ENCODE measurements around the gene SUMO4.

The SUMO4 gene

GRCh38 chr6:149400050-149400449, at the start of gene SUMO4:
TSS of gene SUMO4 (plus strand) at chr6:149400262. CDS start at chr6:149400392, 130 bp downstream.
- no peak for DNase-seq (ENCODE audit: low read depth)

- no peak for DNase-seq (ENCODE audit: low read depth)
These were observed 46.1 kb upstream of the SUMO4 start for GRCh38 chr6:149354009-149354408.

GRCh38 chr6:149356081-149356750, 43.8 kb upstream of the SUMO4 start:
- no peak for DNase-seq (ENCODE audit: low read depth)

DNA sequence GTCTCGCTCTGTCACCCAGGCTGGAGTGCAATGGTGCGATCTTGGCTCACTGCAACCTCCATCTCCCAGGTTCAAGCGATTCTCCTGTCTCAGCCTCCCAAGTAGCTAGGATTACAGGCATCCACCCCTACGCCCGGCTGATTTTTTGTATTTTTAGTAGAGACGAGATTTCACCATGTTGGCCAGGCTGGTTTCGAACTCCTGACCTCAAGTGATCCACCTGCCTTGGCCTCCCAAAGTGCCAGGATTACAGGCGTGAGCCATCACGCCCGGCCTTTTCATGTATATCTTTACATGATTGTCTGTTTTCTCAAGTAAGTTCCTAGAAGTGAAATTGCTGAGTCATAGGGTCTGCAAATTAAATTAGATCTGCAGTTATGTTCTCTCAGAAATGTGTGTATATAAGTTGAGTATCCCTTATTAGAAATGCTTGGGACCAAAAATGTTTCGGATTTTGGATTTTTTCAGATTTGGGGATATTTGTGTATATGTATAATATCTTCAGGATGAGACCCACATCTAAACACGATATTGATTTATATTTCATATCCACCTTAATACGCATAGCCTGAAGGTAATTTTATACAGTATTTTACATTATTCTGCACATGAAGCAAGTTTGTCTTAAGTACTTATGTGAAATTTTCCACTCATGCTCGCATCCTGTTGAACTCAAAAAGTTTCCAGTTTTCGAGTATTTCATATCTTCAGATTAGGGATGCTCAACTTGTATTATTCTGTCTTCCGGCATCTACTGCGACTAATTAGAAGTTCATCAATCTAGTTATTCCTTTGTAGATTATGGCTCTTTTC, 42.1 kb upstream of the SUMO4 start:
- no peak for DNase-seq (ENCODE audit: low read depth)

- no peak for DNase-seq (ENCODE audit: low read depth)
These were observed 40.6 kb upstream of the SUMO4 start for GRCh38 chr6:149359440-149359839.

GRCh38 chr6:149360536-149360935, 39.5 kb upstream of the SUMO4 start:
- no peak for DNase-seq (ENCODE audit: low read depth)

GRCh38 chr6:149362289-149362688, 37.8 kb upstream of the SUMO4 start:
- DNase-seq (ENCODE audit: low read depth): no peak

DNA sequence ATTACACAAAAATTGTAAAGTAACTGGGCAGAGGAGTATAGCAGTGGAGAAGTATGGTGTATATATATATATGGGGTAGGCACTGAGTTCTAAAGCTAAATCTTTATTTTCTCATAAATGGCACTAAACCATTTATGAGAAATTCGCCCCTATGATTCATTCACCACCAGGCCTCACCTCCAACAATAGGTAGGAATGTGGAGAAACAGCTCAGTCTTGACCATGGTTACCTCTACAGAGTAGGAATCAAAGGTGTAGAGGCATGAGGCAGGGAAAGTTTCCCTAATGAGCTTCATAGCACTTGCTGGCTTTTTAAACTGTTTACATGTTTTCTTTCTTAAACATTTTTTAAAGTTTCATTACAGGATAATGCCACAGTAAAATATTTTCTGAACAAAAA, 36.9 kb upstream of the SUMO4 start:
- no peak for DNase-seq (ENCODE audit: low read depth)

GRCh38 chr6:149364557-149364956, 35.5 kb upstream of the SUMO4 start:
- DNase-seq (ENCODE audit: low read depth): no peak

DNA sequence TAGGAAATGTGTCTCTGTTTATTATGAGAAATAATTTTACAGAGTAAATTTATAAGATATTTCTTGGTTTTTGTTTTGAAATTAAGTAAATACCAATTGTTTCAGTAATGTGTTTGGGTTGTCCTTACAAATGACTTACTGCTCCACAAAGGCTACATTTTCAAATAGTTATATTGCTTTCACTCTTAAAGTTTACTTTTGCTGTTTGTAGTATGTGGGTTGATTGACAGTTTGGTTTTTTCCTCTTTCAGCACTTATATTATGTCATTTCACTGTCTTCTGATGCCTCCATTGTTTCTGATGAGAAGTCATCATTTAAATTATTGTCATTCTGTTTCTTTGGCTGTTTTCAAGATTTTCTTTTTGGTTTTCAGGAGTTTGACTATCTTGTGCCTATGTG, 34.9 kb upstream of the SUMO4 start:
- DNase-seq (ENCODE audit: low read depth): no peak

DNA sequence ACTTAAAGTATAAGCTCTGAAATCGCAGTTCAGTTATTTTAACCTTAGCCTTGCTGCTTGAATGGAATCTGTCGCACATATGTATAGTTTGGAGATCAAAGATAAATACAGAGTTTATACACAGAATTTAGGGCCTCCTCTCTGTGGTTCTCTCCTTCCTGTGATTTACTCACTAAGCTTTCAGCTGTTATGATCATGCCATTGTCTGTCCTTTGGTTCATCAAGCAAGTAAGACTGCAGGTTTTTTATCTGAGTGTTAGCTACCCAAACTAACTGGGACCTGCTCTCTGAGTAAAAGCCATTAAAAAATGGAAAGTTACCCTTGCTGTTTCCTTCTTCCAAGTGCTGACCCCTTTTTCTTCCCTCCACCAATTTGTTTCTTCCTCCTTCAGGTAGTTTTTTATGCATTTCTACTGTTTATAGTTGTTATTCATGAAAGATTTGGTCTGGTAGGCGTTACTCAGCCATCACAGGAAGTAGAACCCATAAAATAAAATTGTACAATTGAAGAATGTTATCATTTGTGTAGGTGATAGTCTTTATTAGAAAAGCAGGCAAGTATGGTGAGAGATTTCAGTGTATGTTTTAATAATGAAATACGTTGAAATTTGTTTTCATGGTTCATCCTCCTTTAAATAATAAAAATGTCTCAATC, 33.7 kb upstream of the SUMO4 start:
- DNase-seq (ENCODE audit: low read depth): no peak

GRCh38 chr6:149368065-149368464, 32.0 kb upstream of the SUMO4 start:
- no peak for DNase-seq (ENCODE audit: low read depth)

- no peak for DNase-seq (ENCODE audit: low read depth)
These were observed 28.9 kb upstream of the SUMO4 start for GRCh38 chr6:149371154-149371553.

DNA sequence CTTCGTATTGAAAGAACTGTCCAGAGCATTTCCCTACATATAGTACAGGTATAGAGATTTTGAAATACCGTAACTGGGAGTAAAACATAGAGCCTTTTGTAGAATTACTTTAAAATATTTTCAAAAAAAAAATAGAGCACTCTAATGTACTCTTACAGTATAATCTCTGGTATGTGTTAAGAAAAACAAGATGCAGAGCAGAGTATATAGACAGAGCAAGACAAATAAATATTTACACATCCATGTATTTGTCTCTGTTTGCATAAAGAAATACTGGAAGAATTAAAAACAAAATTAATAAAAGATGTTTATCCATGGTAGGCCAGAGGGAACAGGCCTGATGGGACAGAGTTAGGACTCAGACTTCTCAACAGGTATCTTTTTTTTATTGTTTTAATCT, 28.0 kb upstream of the SUMO4 start:
- no peak for DNase-seq (ENCODE audit: low read depth)

- DNase-seq (ENCODE audit: low read depth): no peak
These were observed 26.6 kb upstream of the SUMO4 start for GRCh38 chr6:149373511-149373910.

DNA sequence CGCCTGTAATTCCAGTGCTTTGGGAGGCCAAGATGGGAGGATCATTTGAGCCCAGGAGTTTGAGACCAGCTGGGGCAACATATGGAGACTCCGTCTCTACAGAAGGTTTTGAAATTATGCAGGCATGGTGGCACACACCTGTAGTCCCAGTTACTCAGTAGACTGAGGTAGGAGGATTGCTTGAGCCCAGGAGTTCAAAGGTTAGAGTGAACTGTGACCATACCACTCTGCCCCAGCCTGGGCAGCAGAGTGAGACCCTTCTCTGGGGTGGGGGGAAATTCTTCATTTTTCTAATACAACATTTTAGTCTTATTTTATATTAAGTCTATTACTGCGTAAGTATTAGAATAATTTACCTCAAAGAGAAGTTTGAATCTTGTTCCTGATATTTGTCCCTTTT, 20.1 kb upstream of the SUMO4 start:
- DNase-seq (ENCODE audit: low read depth): no peak

DNA sequence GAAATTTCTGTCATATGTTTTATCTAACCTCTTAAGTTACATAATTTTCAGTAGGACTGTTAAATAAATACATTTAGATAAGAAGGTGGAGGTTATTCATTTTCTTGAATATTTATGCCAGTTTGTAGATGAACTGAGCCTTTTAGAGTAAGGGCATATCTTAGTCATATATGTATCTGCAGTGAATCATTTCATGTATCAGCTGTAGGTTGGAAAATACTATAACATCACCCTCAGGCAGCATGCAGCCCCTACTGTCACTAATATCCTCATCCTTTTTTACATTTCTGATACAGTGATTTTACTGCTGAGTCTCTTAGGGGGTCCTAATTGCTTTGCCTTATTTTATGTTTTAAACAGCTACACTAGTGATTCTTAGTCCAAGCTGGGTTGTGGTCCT, 19.5 kb upstream of the SUMO4 start:
- DNase-seq (ENCODE audit: low read depth): no peak

DNA sequence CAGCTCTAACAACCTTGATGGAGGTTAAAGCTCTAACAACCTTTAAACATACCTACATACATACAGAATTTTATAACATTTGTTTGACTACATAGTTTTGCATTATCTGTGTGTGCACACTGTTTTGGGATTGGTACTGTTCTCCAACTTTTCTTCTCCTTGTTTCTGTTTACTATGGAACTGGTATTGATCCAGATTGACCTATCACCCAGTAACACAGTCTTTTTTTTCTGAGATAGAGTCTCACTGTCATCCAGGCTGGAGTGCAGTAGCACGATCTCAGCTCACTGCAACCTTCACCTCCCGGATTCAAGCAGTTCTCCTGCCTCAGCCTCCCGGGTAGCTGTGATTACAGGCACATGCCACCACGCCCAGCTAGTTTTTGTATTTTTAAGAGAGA, 16.7 kb upstream of the SUMO4 start:
- DNase-seq (ENCODE audit: low read depth): no peak

DNA sequence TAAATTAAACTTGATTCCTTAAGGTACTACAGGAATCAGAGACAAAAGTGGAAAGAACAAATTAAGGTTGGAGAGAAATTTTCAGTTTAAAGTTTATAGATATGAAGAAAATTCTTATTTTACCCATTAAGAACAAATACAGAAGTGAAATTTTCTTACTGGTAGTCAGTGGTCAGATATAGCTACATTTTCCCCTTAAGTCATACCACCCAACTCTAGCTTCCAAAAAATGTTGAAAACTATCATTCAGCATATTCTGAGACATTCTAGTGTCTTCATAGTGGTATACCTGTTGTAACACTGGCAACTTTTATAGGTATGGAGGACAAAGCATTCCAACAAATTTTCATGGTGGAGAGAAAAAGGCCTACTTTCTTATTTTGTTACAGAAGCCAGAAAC, 15.6 kb upstream of the SUMO4 start:
- DNase-seq (ENCODE audit: low read depth): no peak

- DNase-seq (ENCODE audit: low read depth): no peak
These were observed 13.9 kb upstream of the SUMO4 start for GRCh38 chr6:149385998-149386646.

DNA sequence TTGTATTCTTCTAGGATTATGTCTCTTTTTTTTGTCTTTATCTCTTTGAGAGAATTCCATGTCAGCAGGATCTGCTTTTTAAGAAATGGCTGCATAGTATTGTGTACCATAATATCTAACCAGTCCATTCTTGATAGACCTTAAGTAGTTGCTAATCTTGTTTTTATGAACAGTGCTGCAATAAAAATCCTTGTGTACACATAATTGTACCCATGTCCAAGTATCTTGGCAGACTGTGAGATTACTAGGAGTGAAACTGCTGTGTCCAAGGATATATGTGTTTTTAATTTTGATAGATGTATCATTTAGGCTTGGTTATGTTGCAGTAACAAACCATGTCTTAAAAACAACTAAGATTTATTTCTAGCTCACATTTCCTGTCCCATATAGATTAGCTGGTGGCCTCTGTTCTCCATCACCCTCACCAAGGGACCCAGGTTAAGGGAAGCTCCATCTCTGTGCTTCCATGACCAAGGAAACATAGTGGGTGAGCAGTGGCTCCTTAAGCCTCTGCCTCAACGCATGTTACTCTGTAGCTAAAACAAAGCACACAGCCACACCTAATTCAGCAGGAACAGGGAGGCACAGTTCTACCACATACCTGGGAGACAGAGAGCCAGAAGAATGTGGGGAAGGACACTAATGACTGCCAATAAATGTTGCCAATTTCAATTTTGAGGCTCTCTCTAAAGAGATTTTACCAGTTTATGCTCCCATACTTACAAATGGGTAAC, 12.1 kb upstream of the SUMO4 start:
- no peak for DNase-seq (ENCODE audit: low read depth)
